Skeletal muscle cell (primary cell): ENCODE results near the gene CNPY1.
A peak's percentile ranks its signal among the peaks of the same experiment; 100 is the strongest.
"Not testable (repeated sequence)": the region's sequence is repeated elsewhere in the genome, so short reads cannot be mapped to it uniquely, and the experiment has no call there.

Experiments used
- DNase-seq: peaks from one replicate; pipeline ENCODE4 v3.0.0-alpha.2; 2010; ENCODE audit warnings: low read depth
- H3K4me3 ChIP-seq: 2 replicates; pipeline ENCODE4 v1.5.1; 2011; ENCODE audit warnings: low read depth, mild to moderate bottlenecking, control low read depth, low read length, moderate library complexity

CNPY1 gene

GRCh38 chr7:155546449-155546848, at the start of gene CNPY1:
Gene CNPY1, minus strand, starts transcription at chr7:155546559. Its CDS starts 630 bp downstream, at chr7:155545929.
- DNase-seq = not testable (repeated sequence)

DNA sequence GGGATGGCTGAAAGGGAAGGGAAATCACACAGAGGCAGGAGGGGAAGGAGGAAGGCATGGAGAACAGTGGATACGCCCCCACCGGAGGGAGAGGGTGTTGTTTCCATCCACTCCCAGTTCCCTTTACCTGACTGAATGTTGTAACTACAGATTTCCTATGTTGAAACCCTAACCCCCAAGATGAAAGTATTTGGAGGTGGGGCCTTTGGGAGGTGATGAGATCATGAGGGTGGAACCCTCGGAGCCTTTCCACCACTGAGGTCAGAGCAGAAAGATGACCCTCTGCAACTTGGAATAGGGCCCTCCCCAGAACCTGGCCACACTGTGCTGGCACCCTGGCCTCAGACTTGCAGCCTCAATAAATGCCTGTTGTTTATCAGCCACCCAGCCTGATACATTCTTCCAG, 48.6 kb upstream of the CNPY1 start:
- no peak for DNase-seq
- no peak overlapping the region for H3K4me3 ChIP-seq

More at GRCh38 chr7:155546449-155546848, at the start of gene CNPY1:
- H3K4me3 ChIP-seq = not testable (repeated sequence)

DNA sequence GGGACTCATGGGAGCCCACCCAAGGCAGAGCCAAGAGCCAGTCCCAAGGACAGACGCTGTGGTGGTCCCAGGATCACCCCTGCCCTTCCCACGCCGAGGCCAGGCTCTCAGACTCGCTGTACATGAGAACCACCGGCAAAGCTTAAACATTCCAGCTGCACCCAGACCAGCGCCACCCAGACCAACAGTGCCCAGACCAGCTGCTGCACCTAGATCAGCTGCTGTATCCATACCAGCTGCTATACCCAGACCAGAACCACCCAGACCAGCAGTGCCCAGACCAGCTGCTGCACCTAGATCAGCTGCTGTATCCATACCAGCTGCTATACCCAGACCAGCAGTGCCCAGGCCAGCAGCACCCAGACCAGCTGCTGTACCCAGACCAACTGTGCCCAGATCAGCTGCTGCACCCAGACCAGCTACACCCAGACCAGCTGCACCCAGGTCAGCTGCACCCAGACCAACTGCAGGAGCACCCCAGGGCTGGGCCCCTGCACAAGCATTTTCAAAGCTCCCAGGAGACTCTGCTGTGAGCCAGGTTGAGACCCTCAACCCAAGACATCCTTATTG, 47.9 kb upstream of the CNPY1 start:
- H3K4me3 ChIP-seq = no peak overlapping the region
- DNase-seq = peak; percentile 10

DNA sequence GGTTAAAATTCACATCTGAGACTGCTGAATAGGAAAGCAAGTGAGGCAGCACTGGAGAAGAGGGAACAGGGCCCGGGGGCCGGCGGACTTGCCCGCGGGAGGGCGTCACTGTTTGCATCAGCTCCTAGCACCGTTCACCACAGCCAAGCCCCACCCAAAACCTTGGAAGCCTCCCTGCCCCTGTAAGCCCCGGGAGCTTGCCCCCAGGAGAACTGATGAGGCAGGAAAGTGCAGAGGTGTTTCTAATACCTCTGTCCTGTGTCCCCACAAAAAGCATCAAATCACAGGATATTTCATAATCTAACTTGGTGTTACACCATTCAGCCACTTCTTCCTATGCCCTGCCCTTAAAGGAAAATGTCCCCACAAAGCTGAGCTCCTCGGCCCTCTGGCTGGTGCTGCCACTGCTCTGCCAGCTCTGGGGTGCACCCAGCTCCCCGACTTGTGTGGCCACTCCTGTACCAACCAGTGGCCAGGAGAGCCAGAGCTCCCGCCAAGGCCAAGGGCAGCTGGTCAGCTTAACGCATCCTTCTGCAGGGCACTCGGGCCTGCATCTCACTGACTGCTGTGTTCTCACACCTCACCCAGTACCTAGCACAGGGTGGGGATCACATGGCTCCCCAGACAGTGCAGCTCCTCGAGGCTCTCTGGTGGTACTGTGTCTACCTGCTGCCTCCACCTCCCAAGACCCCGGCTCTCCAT, 47.3 kb upstream of the CNPY1 start:
- no peak for DNase-seq
- no peak overlapping the region for H3K4me3 ChIP-seq

- H3K4me3 ChIP-seq = no peak overlapping the region
- no peak for DNase-seq
Observed at GRCh38 chr7:155591055-155591775, 44.9 kb upstream of the CNPY1 start.

- no peak overlapping the region for H3K4me3 ChIP-seq
- DNase-seq = no peak
Observed at GRCh38 chr7:155590215-155591018, 44.1 kb upstream of the CNPY1 start.

DNA sequence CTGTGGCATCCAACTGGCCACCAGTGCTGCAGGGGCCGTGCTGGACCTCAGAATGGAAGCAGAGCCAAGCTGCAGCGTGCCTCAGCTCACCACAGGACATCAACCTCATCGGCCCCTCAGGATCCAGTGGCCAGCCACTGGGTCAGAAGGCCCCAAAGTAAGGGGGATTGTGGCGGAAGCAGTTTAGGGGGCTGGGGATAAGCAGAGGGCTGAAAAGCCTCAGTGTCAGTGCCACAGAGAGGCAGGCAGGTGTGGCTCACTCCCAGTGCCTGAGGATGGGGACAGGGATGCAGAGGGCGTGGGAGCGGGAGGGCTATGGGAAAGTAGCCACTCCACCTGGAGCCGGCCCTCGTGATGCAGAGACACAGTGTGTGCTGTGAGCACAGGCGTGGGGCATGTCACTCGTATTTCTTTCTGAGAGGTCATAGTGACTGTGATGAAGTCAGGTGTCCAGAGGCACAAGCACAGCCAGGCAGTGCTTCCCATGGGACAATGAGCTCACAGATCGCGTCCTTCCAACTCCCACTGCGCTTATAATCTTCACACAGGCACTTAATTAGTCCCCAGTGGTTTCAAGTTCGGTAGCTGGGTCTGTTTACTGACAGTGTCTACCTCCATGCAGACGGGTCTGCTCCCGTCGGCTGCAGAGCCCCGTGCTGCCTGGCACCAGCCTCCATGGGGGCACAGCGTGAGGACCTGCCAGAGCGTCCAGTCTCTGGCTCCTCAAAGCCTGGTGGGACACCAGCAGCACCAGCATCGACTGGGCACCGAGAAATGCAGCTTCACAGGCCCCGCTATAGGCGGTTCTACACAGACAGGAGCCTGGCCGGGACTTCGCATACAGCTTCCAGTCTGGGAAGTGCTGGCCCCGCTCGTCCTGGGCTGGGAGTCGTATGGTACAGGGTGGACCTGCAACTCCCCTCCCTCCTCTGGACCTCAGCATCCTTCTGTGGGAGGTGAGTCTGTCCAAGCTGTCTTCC, 42.9 kb upstream of the CNPY1 start:
- DNase-seq = no peak

DNA sequence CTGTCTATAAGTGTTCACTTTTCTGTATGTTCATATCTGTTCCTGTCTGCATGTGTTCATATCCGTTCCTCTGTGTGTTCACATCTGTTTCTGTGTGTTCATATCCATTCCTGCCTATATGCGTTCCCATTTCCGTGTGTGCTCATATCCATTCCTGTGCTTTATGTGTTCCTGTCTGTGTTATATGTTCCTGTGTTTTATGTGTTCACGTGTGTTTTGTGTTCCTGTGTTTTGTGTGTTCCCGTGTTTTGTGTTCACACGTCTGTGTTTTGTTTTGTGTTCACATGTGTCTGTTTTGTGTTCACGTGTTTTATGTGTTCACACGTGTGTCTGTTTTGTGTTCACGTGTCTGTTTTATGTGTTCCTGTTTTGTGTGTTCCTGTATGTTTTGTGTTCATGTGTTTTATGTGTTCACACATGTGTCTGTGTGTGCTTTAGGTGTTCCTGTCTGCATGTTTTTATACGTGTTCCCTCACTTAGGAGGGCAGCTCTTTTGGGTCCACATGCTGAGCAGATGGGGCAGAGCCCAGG, 42.2 kb upstream of the CNPY1 start:
- no peak for DNase-seq
- no peak overlapping the region for H3K4me3 ChIP-seq

More for the DNA sequence above, 42.9 kb upstream of the CNPY1 start:
- no peak overlapping the region for H3K4me3 ChIP-seq

GRCh38 chr7:155587486-155587885, 41.1 kb upstream of the CNPY1 start:
- no peak overlapping the region for H3K4me3 ChIP-seq
- no peak for DNase-seq

GRCh38 chr7:155586843-155587440, 40.6 kb upstream of the CNPY1 start:
- no peak overlapping the region for H3K4me3 ChIP-seq
- no peak for DNase-seq

GRCh38 chr7:155585951-155586350, 39.6 kb upstream of the CNPY1 start:
- DNase-seq = no peak
- H3K4me3 ChIP-seq = no peak overlapping the region

GRCh38 chr7:155585532-155585895, 39.2 kb upstream of the CNPY1 start:
- H3K4me3 ChIP-seq = no peak overlapping the region
- DNase-seq = no peak

DNA sequence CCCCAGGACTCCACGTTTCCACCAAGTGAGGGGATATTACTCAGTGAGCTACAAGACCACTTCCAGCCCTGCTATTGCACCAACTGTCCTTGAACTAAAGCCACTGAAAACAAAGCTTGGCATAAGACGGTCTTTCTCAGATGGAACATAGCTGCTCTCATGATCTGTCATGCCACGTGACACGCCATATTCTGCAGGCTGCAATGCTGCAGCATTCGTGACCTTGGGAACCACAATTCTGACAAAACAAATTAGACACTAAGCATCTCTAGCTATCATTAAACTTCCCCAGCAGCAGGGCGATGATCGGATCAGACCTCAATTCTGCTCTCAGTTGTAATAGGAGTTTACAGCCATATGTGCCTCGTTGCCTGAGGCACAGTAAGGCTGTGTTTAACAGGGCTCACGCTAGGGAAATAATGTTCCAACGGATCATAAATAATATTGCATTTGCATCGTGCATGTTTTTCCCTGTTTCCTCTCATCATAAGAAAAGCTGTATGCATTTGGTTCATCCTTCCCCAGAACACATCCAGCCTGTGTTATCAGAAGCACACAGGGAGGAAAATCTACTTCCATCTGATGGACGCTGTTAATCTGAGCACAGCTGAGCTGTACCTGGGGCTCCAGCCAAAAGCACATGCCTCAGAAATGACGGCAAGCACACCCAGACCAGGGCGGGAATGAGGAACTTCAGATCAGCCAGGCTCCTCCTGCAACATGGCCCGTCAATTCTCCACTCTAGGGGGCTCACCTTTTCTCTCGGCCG, 38.6 kb upstream of the CNPY1 start:
- peak; percentile 24 for DNase-seq
- no peak overlapping the region for H3K4me3 ChIP-seq

DNA sequence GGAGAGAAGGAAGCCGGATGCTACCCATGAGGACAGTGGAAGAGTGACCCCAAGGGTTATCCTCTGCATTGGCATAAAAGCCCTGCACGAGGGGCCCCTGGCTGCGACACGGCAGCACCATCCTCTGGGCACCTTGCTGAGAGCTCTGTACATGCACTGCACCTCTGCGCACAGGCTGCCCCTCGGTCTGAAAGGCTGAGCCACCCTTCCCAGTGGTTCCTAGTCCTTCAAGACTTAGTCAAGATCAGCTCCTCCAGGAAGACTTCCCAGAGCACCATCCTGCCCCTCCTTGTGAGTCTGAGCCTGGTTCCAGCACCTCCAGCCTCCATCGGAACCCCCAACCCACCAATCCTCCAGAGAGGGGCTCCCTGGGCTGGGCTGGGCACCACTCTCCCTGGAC, 37.9 kb upstream of the CNPY1 start:
- DNase-seq = no peak
- no peak overlapping the region for H3K4me3 ChIP-seq

DNA sequence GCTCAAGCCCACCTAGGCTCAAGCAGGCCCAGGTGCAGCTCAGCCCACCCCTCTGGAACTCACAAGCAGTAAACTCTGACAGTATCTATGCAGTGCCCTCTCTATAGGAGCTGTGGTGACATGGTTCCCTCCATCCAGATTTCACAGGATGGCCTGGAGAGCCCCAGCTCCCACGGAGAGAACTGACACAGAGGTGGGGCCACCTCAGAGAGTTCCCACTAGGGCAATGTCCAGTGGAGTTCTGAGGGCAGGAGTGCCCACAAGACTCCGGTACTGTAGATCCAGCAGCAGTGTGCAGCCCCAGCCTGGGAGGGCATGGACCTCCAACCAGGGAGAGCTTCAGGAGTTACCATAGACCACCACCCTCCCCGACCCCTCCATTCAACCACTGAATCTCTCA, 37.3 kb upstream of the CNPY1 start:
- no peak overlapping the region for H3K4me3 ChIP-seq
- no peak for DNase-seq

DNA sequence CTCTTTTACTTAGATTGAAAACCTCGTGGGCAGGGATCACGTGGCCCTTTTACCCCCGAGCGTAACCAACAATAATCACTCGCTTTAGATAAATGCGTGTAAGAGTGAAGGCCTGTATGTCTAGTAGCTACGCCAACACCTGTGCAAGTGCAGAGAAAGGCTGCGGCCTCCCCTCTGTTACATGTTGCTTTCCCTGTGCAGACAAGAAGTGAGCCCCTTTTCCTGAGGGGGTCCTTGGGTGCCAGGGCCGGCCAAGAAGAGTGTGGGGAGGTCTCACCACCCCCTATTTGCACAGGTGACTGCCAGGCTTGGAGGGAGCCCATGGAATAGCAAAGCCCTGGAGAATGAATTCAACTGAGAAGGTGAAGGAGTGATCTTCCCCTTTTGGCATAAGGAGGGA, 35.6 kb upstream of the CNPY1 start:
- H3K4me3 ChIP-seq = no peak overlapping the region
- DNase-seq = no peak

DNA sequence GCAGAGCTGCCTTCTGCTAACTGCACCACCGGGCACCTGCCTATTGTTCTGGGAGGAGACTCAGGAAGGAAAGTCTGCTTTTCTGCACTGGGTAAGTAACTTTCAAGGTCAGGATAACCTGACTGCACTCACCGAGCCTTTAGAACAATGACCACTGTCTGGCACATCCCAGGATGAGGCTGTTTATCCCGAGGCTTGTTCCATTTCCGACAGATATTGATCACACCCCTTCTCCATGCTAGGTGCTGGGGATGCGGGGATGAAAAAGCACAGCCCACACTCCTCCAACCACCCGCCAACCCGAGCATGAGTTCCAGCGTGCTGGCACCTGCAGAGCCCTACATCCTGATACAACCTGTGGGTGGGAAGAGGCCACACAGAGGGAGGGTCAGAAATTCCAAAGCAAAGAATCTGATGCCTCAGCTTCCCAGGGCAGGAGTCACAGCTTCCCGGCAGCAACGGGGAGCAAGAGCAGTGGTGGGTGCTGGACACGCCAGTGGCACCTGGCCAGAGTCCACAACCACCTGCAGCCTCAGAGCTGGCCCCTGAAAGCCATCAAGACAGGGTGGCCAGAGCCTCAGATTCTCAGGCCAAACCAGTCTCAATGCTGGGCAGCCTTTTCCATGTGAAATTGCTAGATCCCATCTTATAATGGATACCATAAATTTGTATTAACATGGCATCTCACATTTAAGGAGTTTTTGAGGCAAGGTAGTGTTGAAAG, 34.9 kb upstream of the CNPY1 start:
- H3K4me3 ChIP-seq = no peak overlapping the region
- no peak for DNase-seq
